Mononuclear cell (primary cell): ENCODE results near the gene STK11. TPM values are rescaled to one million over a fixed set of nuclear protein-coding genes. Genes with fewer than 3 reads are reported as not detected.

ENCODE experiments used
- H3K27me3 ChIP-seq: 2 replicates; pipeline ENCODE4 v1.6.0; 2011; ENCODE audit warnings: low read length, control low read depth; ENCODE audit not compliant: insufficient read depth
- H3K4me1 ChIP-seq: 2 replicates; pipeline ENCODE4 v1.5.1; 2011; ENCODE audit warnings: mild to moderate bottlenecking, low read length, control low read depth; ENCODE audit not compliant: insufficient read depth
- H3K4me3 ChIP-seq: 2 replicates; pipeline ENCODE4 v1.5.1; 2011; ENCODE audit warnings: mild to moderate bottlenecking, low read length, moderate library complexity
- H3K9me3 ChIP-seq: 2 replicates; pipeline ENCODE4 v1.5.1; 2011; ENCODE audit warnings: low read depth, mild to moderate bottlenecking, control low read depth, low read length
- total RNA-seq: library from RNA; depleted of rRNA; stranded (reverse); fragments of >200 nt; gene quantifications from one replicate; pipeline ENCODE4 v1.2.3, GENCODE V29; 2012

The STK11 gene
- total RNA-seq, 1 donor: 36.7 TPM

DNA sequence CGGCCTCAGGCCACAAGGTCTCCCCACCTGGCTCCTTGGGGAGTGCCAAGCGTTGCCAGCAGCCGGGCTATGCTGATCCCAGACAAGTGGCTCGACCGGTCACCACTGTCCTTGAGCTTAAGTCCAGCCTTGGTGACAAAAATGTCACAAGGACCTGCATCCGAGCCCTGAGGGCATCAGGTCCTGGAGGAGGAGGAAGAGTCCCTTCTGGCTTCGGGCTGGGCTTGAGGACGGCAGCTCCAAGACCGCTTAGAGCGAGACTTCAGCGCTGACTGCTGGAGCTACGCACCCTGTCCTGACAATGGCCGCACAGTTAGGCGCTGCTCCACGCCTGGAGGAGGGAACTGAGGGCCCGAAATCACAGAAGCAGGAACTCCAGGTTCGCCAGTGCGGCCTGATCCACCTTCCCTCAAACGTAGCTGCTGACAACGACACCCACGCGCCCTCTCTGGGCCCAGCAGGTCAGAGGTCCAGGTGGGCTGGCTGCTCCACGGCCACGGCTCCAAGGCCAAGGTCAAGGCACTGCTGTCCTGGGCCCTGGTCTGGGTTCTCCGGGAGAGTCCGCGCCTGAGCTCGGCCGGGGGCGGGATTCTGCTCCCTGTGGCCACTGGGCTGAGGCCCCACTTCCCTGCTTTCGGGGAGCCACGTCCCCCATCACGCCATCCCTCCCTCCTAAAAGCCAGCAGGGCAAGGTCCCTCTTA lies 38.6 kb upstream of the STK11 start:
- no peaks in the 10 kb centered on the region for H3K9me3 ChIP-seq
- peaks cover 20% of the 10 kb centered on the region for H3K4me1 ChIP-seq
- H3K4me3 ChIP-seq: no peak overlapping the region
- H3K27me3 ChIP-seq: no peaks in the 10 kb centered on the region

DNA sequence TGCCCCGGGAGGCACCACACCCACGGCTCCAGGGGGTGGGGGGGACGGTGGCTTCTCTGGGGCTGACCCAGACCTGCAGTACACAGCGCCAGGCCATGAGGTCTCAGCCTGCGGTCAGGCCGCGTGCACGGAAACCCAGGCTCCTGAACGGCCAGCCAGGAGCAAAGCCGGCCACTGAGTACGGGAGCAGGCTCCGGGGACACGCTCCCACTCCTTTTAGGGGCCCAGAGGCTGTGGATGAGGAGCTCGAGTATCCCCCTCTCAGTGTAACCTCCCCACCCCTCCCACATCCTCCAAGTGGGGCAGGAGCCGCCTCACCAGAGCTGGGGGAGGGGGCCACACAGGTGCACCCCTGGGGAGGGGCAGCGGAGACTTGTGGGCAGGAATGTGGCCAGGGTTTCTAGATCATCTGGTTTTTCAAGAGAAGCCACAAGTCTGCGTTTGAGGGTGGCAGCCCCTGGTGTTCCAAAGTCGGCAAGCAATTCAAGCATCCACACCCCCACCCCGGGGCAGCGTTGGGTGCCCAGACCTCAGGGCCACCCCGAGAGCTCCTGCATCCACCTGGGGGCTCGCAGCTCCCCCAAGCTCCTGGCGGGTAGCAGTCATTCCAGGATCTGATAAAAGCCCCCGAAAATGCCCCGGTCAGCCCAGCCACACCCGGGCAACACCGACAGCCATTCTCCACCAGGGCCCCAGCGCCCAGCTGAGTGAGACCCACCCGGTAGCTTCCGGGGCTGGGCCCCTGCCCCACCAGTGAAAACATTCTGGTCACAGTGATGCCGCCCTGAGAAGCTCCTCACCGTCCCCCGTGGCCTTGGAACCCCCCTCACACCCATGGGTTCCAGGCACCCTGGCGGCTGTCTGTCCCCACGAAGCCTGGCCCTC lies 37.6 kb upstream of the STK11 start:
- Histone ChIP-seq H3K9me3 (no peaks in the 10 kb centered on the region), H3K4me1 (peaks cover 29% of the 10 kb centered on the region), H3K27me3 (no peaks in the 10 kb centered on the region), H3K4me3 (no peak overlapping the region)

DNA sequence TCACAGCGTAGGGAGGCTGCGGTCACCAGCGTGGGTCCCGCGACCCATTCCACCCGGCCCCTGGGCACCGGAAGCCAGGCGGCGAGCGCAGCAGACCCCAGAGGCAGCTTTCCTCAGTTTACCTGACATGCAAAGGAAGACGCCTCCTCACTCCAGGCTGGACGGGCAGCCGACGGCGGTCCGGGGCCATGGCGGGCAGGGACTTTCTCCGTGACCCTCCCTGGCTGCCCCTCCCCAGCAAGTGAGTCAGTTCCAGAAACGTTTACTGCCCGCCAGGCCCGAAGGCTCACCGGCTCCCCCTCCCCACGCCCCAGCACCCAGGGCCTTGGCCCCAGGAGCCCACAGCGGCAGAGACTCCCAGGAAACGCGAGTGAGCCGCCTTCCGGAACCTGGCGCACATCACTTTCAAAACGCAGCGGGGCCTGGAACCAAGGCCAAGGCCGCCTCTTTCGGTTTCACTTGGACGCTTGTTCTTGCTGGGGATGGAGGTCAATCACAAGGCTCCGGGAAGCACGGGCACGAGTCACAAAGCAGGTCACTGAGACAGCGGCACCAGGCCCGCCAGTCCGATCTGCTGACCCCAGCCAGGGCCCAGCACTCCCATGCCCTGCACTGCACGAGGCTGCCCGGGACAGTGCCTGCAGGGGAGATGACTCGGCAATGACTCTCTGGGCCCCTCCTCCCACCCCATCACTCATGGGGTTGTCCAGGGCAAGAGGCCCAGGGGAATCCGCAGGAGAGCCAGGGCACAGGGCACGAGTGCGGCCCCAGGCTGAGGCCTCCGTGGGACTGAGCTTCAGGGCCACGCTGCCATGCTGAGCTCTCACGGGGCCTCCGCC lies 36.8 kb upstream of the STK11 start:
- H3K4me1 ChIP-seq: peaks cover 34% of the 10 kb centered on the region
- H3K9me3 ChIP-seq: no peaks in the 10 kb centered on the region
- H3K27me3 ChIP-seq: no peaks in the 10 kb centered on the region
- no peak overlapping the region for H3K4me3 ChIP-seq

DNA sequence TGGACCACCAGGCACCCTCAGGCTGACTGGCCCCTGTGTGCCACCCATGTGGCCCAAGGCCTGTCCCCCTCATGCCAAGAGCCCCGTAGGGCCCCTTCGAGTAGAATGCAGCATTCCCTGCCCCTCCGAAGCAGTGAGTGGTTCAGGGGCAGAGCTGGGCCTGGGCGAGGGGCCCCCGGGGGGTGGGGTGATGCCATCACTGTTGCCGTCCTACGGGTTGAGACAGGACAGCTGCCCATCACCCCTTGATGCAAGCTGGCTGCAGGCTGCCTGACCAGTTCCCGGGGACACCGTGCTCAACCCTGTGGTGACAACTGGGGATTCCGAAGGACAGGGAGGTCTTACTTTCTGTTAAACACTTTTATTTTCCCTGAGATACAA lies 36.2 kb upstream of the STK11 start:
- peaks cover 37% of the 10 kb centered on the region for H3K4me1 ChIP-seq

GRCh38 chr19:1169921-1170885 lies 35.4 kb upstream of the STK11 start:
- Histone ChIP-seq H3K9me3 (no peaks in the 10 kb centered on the region), H3K4me3 (no peak overlapping the region), H3K4me1 (peaks cover 40% of the 10 kb centered on the region)

More for the DNA sequence above, 36.2 kb upstream of the STK11 start:
- no peak overlapping the region for H3K4me3 ChIP-seq
- no peaks in the 10 kb centered on the region for H3K9me3 ChIP-seq
- H3K27me3 ChIP-seq: no peaks in the 10 kb centered on the region

GRCh38 chr19:1170938-1171754 lies 34.4 kb upstream of the STK11 start:
- no peaks in the 10 kb centered on the region for H3K9me3 ChIP-seq
- no peaks in the 10 kb centered on the region for H3K27me3 ChIP-seq
- peaks cover 42% of the 10 kb centered on the region for H3K4me1 ChIP-seq
- H3K4me3 ChIP-seq: no peak overlapping the region

More at GRCh38 chr19:1169921-1170885, 35.4 kb upstream of the STK11 start:
- H3K27me3 ChIP-seq: no peaks in the 10 kb centered on the region

DNA sequence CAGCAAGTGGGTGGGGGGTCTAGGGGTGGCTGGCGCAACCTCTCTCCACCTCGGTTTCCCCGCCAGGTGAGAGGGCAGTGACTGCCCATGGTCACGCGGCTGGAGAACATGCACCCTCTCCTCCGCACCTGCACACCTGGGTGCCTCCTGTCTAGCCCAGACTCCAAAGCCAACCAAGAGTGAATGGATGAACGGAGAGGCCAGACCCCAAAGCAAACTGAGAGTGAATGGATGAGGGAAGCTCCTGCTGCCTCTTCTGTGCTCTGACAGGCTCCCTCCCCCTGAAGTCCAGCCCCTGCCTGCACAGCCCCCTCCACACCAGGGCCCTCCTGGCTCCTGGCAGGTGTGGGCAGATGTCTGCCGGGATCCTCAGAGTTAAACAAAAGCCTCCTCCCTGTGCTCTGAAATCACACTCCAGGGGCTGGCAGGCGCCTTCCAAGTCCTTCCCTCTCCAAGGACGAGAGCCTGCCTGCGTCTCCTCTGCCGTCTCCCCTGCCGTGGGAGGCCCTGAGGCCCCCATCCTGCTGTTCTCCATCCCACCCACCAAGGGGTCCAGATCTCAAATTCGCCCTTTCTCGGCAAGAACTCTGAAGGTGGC lies 33.7 kb upstream of the STK11 start:
- H3K4me3 ChIP-seq: no peak overlapping the region
- no peaks in the 10 kb centered on the region for H3K27me3 ChIP-seq
- H3K4me1 ChIP-seq: peaks cover 48% of the 10 kb centered on the region
- no peaks in the 10 kb centered on the region for H3K9me3 ChIP-seq

GRCh38 chr19:1172353-1173158 lies 33.0 kb upstream of the STK11 start:
- Histone ChIP-seq H3K4me3 (peak overlapping the region; percentile 71), H3K9me3 (no peaks in the 10 kb centered on the region), H3K4me1 (peaks cover 55% of the 10 kb centered on the region), H3K27me3 (no peaks in the 10 kb centered on the region)

- Histone ChIP-seq H3K9me3 (no peaks in the 10 kb centered on the region), H3K4me1 (peaks cover 62% of the 10 kb centered on the region), H3K4me3 (peak overlapping the region; percentile 71), H3K27me3 (no peaks in the 10 kb centered on the region)
These were observed 32.3 kb upstream of the STK11 start for GRCh38 chr19:1173159-1173844.

GRCh38 chr19:1173845-1174809 lies 31.5 kb upstream of the STK11 start, which contains the start of gene SBNO2:
Gene SBNO2, minus strand, starts transcription at chr19:1174268. Its CDS starts 19,992 bp downstream, at chr19:1154276.
- peaks cover 59% of the 10 kb centered on the region for H3K4me1 ChIP-seq
- no peaks in the 10 kb centered on the region for H3K27me3 ChIP-seq
- peak within 1 kb of the TSS; percentile 71 for H3K4me3 ChIP-seq
- H3K9me3 ChIP-seq: no peaks in the 10 kb centered on the region
